ENCODE data around the gene ECHS1. TPM values are rescaled to one million over a fixed set of nuclear protein-coding genes. Genes with fewer than 3 reads are reported as not detected.
"Not testable (repeated sequence)": the region's sequence is repeated elsewhere in the genome, so short reads cannot be mapped to it uniquely, and the experiment has no call there.

ECHS1 gene
- polyA plus RNA-seq, 1 donor from 2014 or later, result 117 TPM

- Mint-ChIP-seq H3K4me1 (peaks cover 5 to 13% (median 11%) of the 10 kb centered on the region in 3 donors), H3K36me3 (no peaks in the 10 kb centered on the region), H3K27ac (no peak overlapping the region), H3K9me3 (no peaks in the 10 kb centered on the region), H3K4me3 (peak overlapping the region in 3 of 4 donors; percentile 70 to 90 (median 88)), H3K27me3 (peaks cover 25% of the 10 kb centered on the region)
Observed at GRCh38 chr10:133325440-133326222, 47.5 kb downstream of the ECHS1 start.

- Mint-ChIP-seq H3K4me3 (peak overlapping the region in 2 of 4 donors; percentile 33 to 47), H3K27ac (no peak overlapping the region), H3K36me3 (no peaks in the 10 kb centered on the region), H3K27me3 (peaks cover 28% of the 10 kb centered on the region), H3K4me1 (peaks cover 3 to 12% (median 9%) of the 10 kb centered on the region in 3 donors), H3K9me3 (peaks cover 0 to 4% (median 4%) of the 10 kb centered on the region in 3 donors)
Observed at GRCh38 chr10:133324857-133325260, 48.3 kb downstream of the ECHS1 start.

DNA sequence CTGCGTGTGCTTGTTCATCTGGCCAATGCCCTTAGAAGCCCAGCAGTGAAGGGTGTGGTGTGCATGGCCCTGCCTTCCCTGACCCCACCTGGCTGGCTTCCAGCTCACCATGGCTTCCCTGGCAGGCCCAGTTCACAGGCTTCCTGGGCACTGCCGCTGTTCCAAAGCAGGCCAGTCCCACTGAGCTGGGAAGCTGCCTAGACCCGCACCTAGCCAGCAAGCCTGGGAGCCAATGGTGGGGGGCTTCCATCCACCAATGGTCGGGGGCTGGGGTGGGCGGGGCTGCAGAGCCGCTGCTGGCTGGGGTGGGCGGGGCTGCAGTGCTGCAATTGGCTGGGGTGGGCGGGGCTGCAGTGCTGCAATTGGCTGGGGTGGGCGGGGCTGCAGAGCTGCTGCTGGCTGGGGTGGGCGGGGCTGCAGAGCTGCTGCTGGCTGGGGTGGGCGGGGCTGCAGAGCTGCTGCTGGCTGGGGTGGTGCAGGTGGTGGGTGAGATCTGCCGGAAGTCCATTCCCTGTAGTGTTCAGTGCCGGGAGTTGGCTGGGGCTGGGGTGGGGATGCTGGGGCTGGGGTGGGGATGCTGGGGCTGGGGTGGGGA lies 48.9 kb downstream of the ECHS1 start:
- peaks cover 0 to 4% (median 4%) of the 10 kb centered on the region in 3 donors for H3K9me3 Mint-ChIP-seq
- H3K27ac Mint-ChIP-seq, result no peak overlapping the region
- peaks cover 5 to 10% (median 6%) of the 10 kb centered on the region in 3 donors for H3K4me1 Mint-ChIP-seq
- H3K4me3 Mint-ChIP-seq, result no peak overlapping the region
- H3K27me3 Mint-ChIP-seq, result peaks cover 24% of the 10 kb centered on the region
- no peaks in the 10 kb centered on the region for H3K36me3 Mint-ChIP-seq

GRCh38 chr10:133322064-133322709 lies 51.0 kb downstream of the ECHS1 start:
- H3K36me3 Mint-ChIP-seq, H3K27ac Mint-ChIP-seq, H3K9me3 Mint-ChIP-seq: not testable (repeated sequence)
- Mint-ChIP-seq H3K27me3 (peaks cover 18% of the 10 kb centered on the region), H3K4me3 (peak overlapping the region in 1 of 4 donors; percentile 52), H3K4me1 (peaks cover 1 to 11% (median 6%) of the 10 kb centered on the region in 3 donors)

DNA sequence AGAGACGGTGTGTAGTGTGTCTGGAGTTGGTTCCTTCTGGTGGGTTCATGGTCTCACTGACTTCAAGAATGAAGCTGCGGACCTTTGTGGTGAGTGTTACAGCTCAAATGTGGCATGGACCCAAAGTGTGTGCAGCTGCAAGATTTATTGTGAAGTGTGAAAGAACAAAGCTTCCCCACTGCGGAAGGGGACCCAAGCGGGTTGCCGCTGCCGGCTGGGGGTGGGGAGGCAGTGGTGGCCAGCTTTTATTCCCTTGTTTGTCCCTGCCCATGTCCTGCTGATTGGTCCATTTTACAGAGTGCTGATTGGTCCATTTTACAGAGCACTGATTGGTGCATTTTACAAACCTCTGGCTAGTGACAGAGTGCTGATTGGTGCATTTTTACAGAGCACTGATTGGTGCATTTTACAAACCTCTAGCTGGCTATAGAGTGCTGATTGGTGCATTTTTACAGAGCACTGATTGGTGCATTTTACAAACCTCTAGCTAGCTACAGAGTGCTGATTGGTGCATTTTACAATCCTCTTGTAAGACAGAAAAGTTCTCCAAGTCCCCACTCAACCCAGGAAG lies 52.2 kb downstream of the ECHS1 start:
- H3K36me3 Mint-ChIP-seq, H3K4me3 Mint-ChIP-seq, H3K4me1 Mint-ChIP-seq, H3K27ac Mint-ChIP-seq, H3K9me3 Mint-ChIP-seq: not testable (repeated sequence)
- H3K27me3 Mint-ChIP-seq, result peaks cover 13% of the 10 kb centered on the region

GRCh38 chr10:133318494-133319127 lies 54.5 kb downstream of the ECHS1 start:
- Mint-ChIP-seq H3K4me3 (peak overlapping the region in 2 of 4 donors; percentile 51 to 60), H3K4me1 (peaks cover 0 to 9% (median 6%) of the 10 kb centered on the region in 3 donors), H3K9me3 (peaks cover 0 to 4% (median 4%) of the 10 kb centered on the region in 3 donors), H3K36me3 (no peaks in the 10 kb centered on the region), H3K27ac (no peak overlapping the region), H3K27me3 (peaks cover 6% of the 10 kb centered on the region)

GRCh38 chr10:133316732-133317131 lies 56.4 kb downstream of the ECHS1 start:
- H3K4me1 Mint-ChIP-seq, result peaks cover 0 to 9% (median 8%) of the 10 kb centered on the region in 3 donors
- peaks cover 0 to 4% (median 4%) of the 10 kb centered on the region in 3 donors for H3K9me3 Mint-ChIP-seq
- no peak overlapping the region for H3K4me3 Mint-ChIP-seq
- H3K36me3 Mint-ChIP-seq, result no peaks in the 10 kb centered on the region
- H3K27me3 Mint-ChIP-seq, result peaks cover 5% of the 10 kb centered on the region
- no peak overlapping the region for H3K27ac Mint-ChIP-seq

DNA sequence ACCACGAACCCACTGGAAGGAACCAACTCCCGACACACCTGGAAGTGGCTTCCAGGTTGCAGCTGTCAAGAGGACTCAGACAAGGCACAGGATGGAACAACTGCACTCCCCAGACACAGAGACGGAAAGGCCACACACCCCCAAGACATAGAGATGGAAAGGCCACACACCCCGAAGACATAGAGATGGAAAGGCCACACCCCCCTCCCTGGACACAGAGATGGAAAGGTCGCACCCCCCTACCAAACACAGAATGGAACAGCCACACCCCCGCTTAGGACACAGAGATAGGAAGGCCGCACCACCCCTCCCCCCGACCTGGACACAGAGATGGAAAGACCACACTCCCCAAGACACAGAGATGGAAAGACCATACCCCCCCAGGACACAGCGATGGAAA lies 56.9 kb downstream of the ECHS1 start:
- Mint-ChIP-seq H3K27me3 (peaks cover 5% of the 10 kb centered on the region), H3K27ac (no peak overlapping the region), H3K36me3 (no peaks in the 10 kb centered on the region), H3K9me3 (peaks cover 0 to 4% (median 4%) of the 10 kb centered on the region in 3 donors), H3K4me3 (no peak overlapping the region), H3K4me1 (peaks cover 0 to 9% (median 8%) of the 10 kb centered on the region in 3 donors)

DNA sequence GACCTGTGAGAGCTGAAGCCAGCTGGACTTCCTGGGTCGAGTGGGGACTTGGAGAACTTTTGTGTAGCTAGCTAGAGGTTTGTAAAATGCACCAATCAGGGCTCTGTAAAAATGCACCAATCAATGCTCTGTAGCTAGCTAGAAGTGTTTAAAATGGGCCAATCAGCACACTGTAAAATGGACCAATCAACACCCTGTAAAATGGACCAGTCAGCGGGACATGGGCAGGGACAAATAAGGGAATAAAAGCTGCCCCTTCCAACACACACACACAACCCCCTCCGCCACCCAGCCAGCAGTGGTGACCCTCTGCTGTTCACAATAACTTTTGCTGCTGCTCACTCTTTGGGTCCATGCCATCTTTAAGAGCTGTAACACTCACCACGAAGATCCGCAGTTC lies 57.3 kb downstream of the ECHS1 start:
- peak overlapping the region in 1 of 3 donors; percentile 5 for H3K27ac Mint-ChIP-seq
- H3K4me3 Mint-ChIP-seq, result no peak overlapping the region
- peaks cover 5% of the 10 kb centered on the region for H3K27me3 Mint-ChIP-seq
- H3K4me1 Mint-ChIP-seq, result peaks cover 0 to 9% (median 8%) of the 10 kb centered on the region in 3 donors
- no peaks in the 10 kb centered on the region for H3K36me3 Mint-ChIP-seq
- H3K9me3 Mint-ChIP-seq, result peaks cover 0 to 4% (median 4%) of the 10 kb centered on the region in 3 donors

DNA sequence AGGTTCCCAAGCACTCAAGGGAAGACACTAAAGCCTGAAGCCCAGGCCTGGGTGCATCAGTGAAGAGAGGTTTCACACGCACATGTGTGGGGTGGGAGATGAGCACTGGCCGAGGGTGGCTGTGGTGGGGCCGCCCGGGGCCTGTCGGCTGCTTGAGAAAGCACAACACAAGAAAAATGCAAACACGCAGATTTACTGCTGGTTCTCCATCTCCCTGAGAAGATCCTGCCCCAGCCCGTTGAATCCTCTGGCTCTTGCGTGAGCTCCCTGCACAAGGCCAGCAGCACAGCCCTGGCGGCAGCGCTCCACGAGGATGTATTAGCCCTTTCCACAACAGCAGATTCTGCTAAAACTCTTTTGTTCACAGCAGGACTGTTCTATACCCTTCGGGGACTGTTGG lies 58.2 kb downstream of the ECHS1 start:
- peak overlapping the region in 1 of 3 donors; percentile 62 for H3K27ac Mint-ChIP-seq
- no peak overlapping the region for H3K4me3 Mint-ChIP-seq
- H3K36me3 Mint-ChIP-seq, result no peaks in the 10 kb centered on the region
- H3K9me3 Mint-ChIP-seq, result no peaks in the 10 kb centered on the region
- peaks cover 2% of the 10 kb centered on the region for H3K27me3 Mint-ChIP-seq
- H3K4me1 Mint-ChIP-seq, result peaks cover 0 to 9% (median 8%) of the 10 kb centered on the region in 3 donors

GRCh38 chr10:133313192-133313591 lies 60.0 kb downstream of the ECHS1 start:
- no peak overlapping the region for H3K4me3 Mint-ChIP-seq
- no peaks in the 10 kb centered on the region for H3K27me3 Mint-ChIP-seq
- H3K9me3 Mint-ChIP-seq, result no peaks in the 10 kb centered on the region
- peak overlapping the region in 1 of 3 donors; percentile 62 for H3K27ac Mint-ChIP-seq
- H3K36me3 Mint-ChIP-seq, result no peaks in the 10 kb centered on the region
- H3K4me1 Mint-ChIP-seq, result peaks cover under 1 to 4% (median 4%) of the 10 kb centered on the region in 3 donors

DNA sequence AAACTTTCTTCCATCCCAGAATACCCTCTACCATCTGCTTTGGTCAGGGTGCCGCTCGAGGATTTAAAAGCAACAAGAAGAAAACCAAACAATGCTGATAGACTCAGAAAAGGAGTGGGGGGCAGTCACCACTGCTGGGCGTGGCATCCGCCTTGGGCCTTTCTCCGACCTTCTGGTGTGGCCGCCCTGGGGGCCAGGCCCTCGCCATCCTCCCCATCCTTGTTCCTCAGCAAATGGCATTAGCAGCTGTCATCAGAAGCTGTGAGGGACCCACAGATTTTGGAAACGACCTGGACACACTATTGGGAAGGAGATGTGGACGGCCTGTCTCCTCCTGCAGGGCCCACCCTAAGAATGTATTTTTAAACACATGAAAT lies 60.4 kb downstream of the ECHS1 start:
- Mint-ChIP-seq H3K27ac (no peak overlapping the region), H3K4me1 (peaks cover 5 to 8% (median 7%) of the 10 kb centered on the region in 3 donors), H3K4me3 (peak overlapping the region in 1 of 4 donors; percentile 86), H3K9me3 (no peaks in the 10 kb centered on the region), H3K27me3 (no peaks in the 10 kb centered on the region), H3K36me3 (no peaks in the 10 kb centered on the region)
